Astrocyte of the spinal cord (primary cell): ENCODE results near the gene NT5M.
"Not testable (repeated sequence)": the region's sequence is repeated elsewhere in the genome, so short reads cannot be mapped to it uniquely, and the experiment has no call there.

ENCODE experiments used
- DNase-seq: peaks from one replicate; pipeline ENCODE4 v3.0.0; 2011; ENCODE audit warnings: low read depth, low spot score
- H3K4me3 ChIP-seq: 2 replicates; pipeline ENCODE4 v1.5.1; 2011; ENCODE audit warnings: low read depth, mild to moderate bottlenecking, low read length, moderate library complexity
- CTCF ChIP-seq: IDR thresholded peaks from 2 replicates; pipeline ENCODE4 v1.5.1; 2012; ENCODE audit warnings: low read depth, mild to moderate bottlenecking, low read length, inconsistent platforms
- in situ Hi-C: cut with HindIII; loops from 2 replicates; pipeline ENCODE4 v1.10.0; 2017; ENCODE audit warnings: low sequenced_read_pairs

NT5M gene

DNA sequence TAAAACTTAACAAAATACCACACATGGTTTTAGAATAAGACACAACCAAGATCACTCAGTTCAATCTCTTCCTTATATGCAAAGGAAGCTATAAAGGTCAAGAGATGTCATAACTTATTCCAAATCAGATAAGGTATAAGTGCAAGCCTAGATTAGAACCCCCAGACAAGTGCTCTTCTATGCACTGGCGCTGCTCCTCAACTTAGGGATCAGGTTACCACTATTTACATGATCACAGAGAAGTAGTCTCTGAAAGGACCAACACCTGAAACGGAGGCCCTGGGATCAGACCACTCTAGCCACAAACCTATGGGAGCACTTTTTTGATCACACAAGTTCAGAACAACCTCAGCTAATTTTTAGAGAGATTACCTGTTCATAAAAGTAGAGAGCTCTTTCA is 38.7 kb upstream of the NT5M start:
- in situ Hi-C loops = no loop called here

GRCh38 chr17:17269926-17270773 is 33.0 kb upstream of the NT5M start:
- no peak for DNase-seq
- peak; percentile 42 for TF ChIP-seq CTCF
- in situ Hi-C loops = no loop called here
- H3K4me3 ChIP-seq = no peak overlapping the region

More for the DNA sequence above, 38.7 kb upstream of the NT5M start:
- H3K4me3 ChIP-seq = no peak overlapping the region
- no peak for TF ChIP-seq CTCF
- no peak for DNase-seq

GRCh38 chr17:17275971-17276370 is 27.2 kb upstream of the NT5M start:
- H3K4me3 ChIP-seq = no peak overlapping the region
- no peak for TF ChIP-seq CTCF
- in situ Hi-C loops = no loop called here
- no peak for DNase-seq

DNA sequence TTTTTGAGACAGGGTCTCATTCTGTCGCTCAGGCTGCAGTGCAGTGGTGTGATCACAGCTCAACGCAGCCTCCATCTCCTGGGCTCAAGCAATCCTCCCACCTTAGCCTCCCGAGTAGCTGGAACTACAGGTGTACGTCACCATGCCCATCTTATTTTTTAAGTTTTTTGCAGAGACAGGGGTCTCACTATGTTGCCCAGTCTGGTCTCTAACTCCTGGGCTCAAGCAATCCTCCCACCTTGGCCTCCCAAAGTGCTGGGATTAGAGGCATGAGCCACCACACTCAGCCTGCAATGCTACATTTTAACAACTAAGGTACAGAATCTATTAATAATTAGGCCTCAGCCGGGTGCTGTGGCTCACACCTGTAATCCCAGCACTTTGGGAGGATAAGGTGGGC is 25.7 kb upstream of the NT5M start:
- DNase-seq = not testable (repeated sequence)

DNA sequence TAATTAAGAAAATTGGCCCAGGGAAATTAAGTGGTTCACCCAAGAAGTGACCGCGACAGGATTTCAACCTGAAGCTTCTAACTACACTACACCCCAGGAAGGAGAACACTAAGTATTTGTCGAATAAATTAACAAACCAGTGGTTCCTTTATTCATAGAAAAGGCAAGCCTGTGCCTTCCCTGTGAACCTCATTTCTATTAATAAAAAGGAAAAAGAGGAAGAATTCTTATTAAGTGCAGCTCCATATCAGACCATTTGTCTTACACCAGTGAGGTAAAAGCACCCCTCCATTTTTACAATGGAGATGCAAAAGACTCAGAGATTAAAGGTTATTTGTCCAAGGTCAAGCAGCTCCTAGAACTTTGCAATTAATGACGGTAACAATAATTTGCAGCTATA is 23.9 kb upstream of the NT5M start:
- in situ Hi-C loops = no loop called here
- TF ChIP-seq CTCF = no peak
- H3K4me3 ChIP-seq = no peak overlapping the region
- no peak for DNase-seq

More for the DNA sequence above, 25.7 kb upstream of the NT5M start:
- in situ Hi-C loops, H3K4me3 ChIP-seq: not testable (repeated sequence)

DNA sequence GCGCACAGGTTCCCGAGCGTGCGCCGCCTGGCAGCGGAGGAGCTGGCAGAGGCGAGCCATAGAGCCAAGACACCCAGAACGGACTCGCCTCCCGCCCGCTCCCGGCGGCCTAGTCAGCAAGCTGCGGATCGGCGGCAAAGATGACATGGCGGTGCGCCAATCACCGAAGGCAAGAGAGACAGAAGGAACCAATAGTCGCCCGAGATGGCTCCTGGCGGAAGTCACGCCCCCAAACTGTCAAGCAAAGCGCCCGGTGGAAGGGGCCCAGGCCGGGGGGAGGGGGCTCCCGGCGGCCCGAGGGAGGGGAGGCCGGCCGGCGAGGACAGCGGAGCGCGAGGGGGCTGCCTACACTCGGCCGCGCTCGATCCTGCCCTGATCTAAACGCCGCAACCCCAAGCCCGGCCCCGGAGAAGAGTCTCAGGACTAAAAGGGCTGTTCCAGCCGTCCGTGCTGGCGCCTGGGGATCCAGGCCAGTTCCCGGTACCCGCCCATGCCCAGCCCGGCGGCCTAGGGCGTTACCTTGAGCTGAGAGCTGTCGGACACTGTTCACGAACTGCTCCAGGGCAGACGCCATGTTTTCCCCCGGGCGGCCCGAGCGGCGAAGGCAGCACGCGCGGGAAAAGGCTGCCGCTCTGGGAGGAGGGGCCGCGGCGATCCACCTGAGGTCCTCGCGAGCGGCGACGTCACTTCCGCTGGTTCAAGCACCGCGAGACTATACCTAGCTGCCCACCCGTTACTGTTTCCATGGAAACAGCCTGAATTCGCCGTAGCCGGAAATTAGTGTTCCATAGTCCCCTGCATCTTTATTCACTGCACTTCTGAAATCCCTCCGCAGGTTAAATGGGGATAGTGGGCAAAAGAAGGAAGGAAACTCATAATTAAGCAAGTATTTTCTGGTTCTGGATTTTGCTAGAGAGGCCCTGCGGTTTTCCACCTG is 22.3 kb upstream of the NT5M start, which contains the start of gene COPS3:
Gene COPS3, minus strand, starts transcription at position 634 of the 937 bp plus-strand sequence. Its CDS starts 60 bp downstream, at position 574.
- TF ChIP-seq CTCF = no peak
- in situ Hi-C loops = no loop called here
- peak; percentile 97 for DNase-seq
- peak within 1 kb of the TSS; percentile 95 for H3K4me3 ChIP-seq
